ENCODE measurements around the gene ADAMTS17. TPM values are rescaled to one million over a fixed set of nuclear protein-coding genes. Genes with fewer than 3 reads are reported as not detected.

The ADAMTS17 gene
- total RNA-seq, 1 experiment from 2014 or later: 7.7 TPM

- H3K27me3 Mint-ChIP-seq (ENCODE audit: insufficient read depth, unreplicated experiment): no peaks in the 10 kb centered on the region
- BruUV-seq (replicated peaks): no TSS peak
- no peaks in the 10 kb centered on the region for H3K36me3 Mint-ChIP-seq (ENCODE audit: insufficient read depth, unreplicated experiment)
- peak overlapping the region; percentile 46 for H3K27ac Mint-ChIP-seq (ENCODE audit: low read depth, unreplicated experiment)
- no peak for DNase-seq (ENCODE audit: unreplicated experiment)
- no peaks in the 10 kb centered on the region for H3K4me1 Mint-ChIP-seq (ENCODE audit: insufficient read depth, unreplicated experiment)
- no peaks in the 10 kb centered on the region for H3K9me3 Mint-ChIP-seq (ENCODE audit: unreplicated experiment)
- ChIA-PET CTCF (interaction anchor here (1.1 kb wide), 1 partner anchor 30 kb away, joined by 4 read pairs; no protein-coding TSS in a partner anchor), POLR2A (interaction anchor here (0.8 kb wide), 1 partner anchor 22 kb away, joined by 3 read pairs; no protein-coding TSS in a partner anchor)
- H3K4me3 Mint-ChIP-seq (ENCODE audit: unreplicated experiment): no peak overlapping the region
- no peak for TF ChIP-seq CTCF (IDR thresholded peaks at IDR 0.05; ENCODE audit: unreplicated experiment)
- intact Hi-C loops (cut with micrococcal nuclease): no loop called here
Measured at GRCh38 chr15:100308608-100309007, 33.2 kb downstream of the ADAMTS17 start.

GRCh38 chr15:100308213-100308600 is 33.6 kb downstream of the ADAMTS17 start:
- DNase-seq (ENCODE audit: unreplicated experiment): no peak

GRCh38 chr15:100307241-100308212 is 34.2 kb downstream of the ADAMTS17 start:
- DNase-seq (ENCODE audit: unreplicated experiment): no peak
- intact Hi-C loops (cut with micrococcal nuclease): no loop called here
- TF ChIP-seq CTCF (IDR thresholded peaks at IDR 0.05; ENCODE audit: unreplicated experiment): no peak
- no peaks in the 10 kb centered on the region for H3K36me3 Mint-ChIP-seq (ENCODE audit: insufficient read depth, unreplicated experiment)
- no peaks in the 10 kb centered on the region for H3K4me1 Mint-ChIP-seq (ENCODE audit: insufficient read depth, unreplicated experiment)
- H3K27ac Mint-ChIP-seq (ENCODE audit: low read depth, unreplicated experiment): no peak overlapping the region
- H3K9me3 Mint-ChIP-seq (ENCODE audit: unreplicated experiment): no peaks in the 10 kb centered on the region
- no TSS peak for BruUV-seq (replicated peaks)
- no peaks in the 10 kb centered on the region for H3K27me3 Mint-ChIP-seq (ENCODE audit: insufficient read depth, unreplicated experiment)
- POLR2A ChIA-PET: interaction anchor here (0.8 to 0.9 kb wide), 2 partner anchors 21 to 43 kb away, joined by 3 to 4 read pairs; no protein-coding TSS in a partner anchor
- CTCF ChIA-PET: interaction anchor here (0.9 kb wide), 1 partner anchor 43 kb away, joined by 3 read pairs; no protein-coding TSS in a partner anchor
- no peak overlapping the region for H3K4me3 Mint-ChIP-seq (ENCODE audit: unreplicated experiment)

More at GRCh38 chr15:100308213-100308600, 33.6 kb downstream of the ADAMTS17 start:
- peak overlapping the region; percentile 46 for H3K27ac Mint-ChIP-seq (ENCODE audit: low read depth, unreplicated experiment)
- no peak overlapping the region for H3K4me3 Mint-ChIP-seq (ENCODE audit: unreplicated experiment)
- intact Hi-C loops (cut with micrococcal nuclease): no loop called here
- H3K36me3 Mint-ChIP-seq (ENCODE audit: insufficient read depth, unreplicated experiment): no peaks in the 10 kb centered on the region
- no peak for TF ChIP-seq CTCF (IDR thresholded peaks at IDR 0.05; ENCODE audit: unreplicated experiment)
- no peaks in the 10 kb centered on the region for H3K9me3 Mint-ChIP-seq (ENCODE audit: unreplicated experiment)
- no TSS peak for BruUV-seq (replicated peaks)
- H3K27me3 Mint-ChIP-seq (ENCODE audit: insufficient read depth, unreplicated experiment): no peaks in the 10 kb centered on the region
- CTCF ChIA-PET: no interaction called here
- no peaks in the 10 kb centered on the region for H3K4me1 Mint-ChIP-seq (ENCODE audit: insufficient read depth, unreplicated experiment)
- POLR2A ChIA-PET: interaction anchor here (0.8 to 0.9 kb wide), 2 partner anchors 21 to 43 kb away, joined by 3 to 4 read pairs; no protein-coding TSS in a partner anchor

- Mint-ChIP-seq H3K9me3 (ENCODE audit: unreplicated experiment) (peaks cover 7% of the 10 kb centered on the region), H3K27ac (ENCODE audit: low read depth, unreplicated experiment) (no peak overlapping the region), H3K27me3 (ENCODE audit: insufficient read depth, unreplicated experiment) (no peaks in the 10 kb centered on the region), H3K4me3 (ENCODE audit: unreplicated experiment) (no peak overlapping the region), H3K36me3 (ENCODE audit: insufficient read depth, unreplicated experiment) (no peaks in the 10 kb centered on the region), H3K4me1 (ENCODE audit: insufficient read depth, unreplicated experiment) (no peaks in the 10 kb centered on the region)
- no peak for TF ChIP-seq CTCF (IDR thresholded peaks at IDR 0.05; ENCODE audit: unreplicated experiment)
- POLR2A ChIA-PET: no interaction called here
- DNase-seq (ENCODE audit: unreplicated experiment): no peak
- no TSS peak for BruUV-seq (replicated peaks)
- intact Hi-C loops (cut with micrococcal nuclease): no loop called here
- CTCF ChIA-PET: interaction anchor here (1.0 kb wide), 1 partner anchor 33 kb away, joined by 3 read pairs; no protein-coding TSS in a partner anchor
Measured at GRCh38 chr15:100306098-100306497, 35.7 kb downstream of the ADAMTS17 start.

All from MCF 10A (cell line).